Measurements from ENCODE around the gene ELOA. TPM values are rescaled to one million over a fixed set of nuclear protein-coding genes. Genes with fewer than 3 reads are reported as not detected.

Gene ELOA
- total RNA-seq, 2 experiments from 2014 or later, result 28.1 to 33.0 TPM

GRCh38 chr1:23698466-23698865 lies 44.8 kb upstream of the ELOA start:
- no peaks in the 10 kb centered on the region for H3K27me3 Mint-ChIP-seq
- peaks cover 19% of the 10 kb centered on the region for H3K4me1 ChIP-seq (ENCODE audit: insufficient read depth, low read length)
- no peak for DNase-seq
- H3K27me3 ChIP-seq (ENCODE audit: control insufficient read depth in 1 of 2, insufficient read depth in 2 of 2, low read length in 2 of 2), result no peaks in the 10 kb centered on the region
- CTCF ChIA-PET, result no interaction called here
- H3K4me1 Mint-ChIP-seq (ENCODE audit: low read depth), result peaks cover 54% of the 10 kb centered on the region
- H3K36me3 Mint-ChIP-seq (ENCODE audit: low read depth), result peaks cover 93% of the 10 kb centered on the region
- no peak for ATAC-seq (ENCODE audit: poor library complexity)
- H3K27ac ChIP-seq (ENCODE audit: low read depth in 1 of 2, low read length in 2 of 2), result no peak overlapping the region
- intact Hi-C loops (cut with DNase I, micrococcal nuclease), result no loop called here
- no peak overlapping the region for H3K27ac Mint-ChIP-seq
- peaks cover 82% of the 10 kb centered on the region for H3K36me3 ChIP-seq (ENCODE audit: insufficient read depth, low read length)
- H3K9me3 ChIP-seq (ENCODE audit: control insufficient read depth in 1 of 2, insufficient read depth in 1 of 2, low read length in 2 of 2), result peaks cover 0 to 3% of the 10 kb centered on the region in 2 experiments
- POLR2A ChIA-PET, result no interaction called here
- H3K4me3 ChIP-seq (ENCODE audit: low read length), result no peak overlapping the region
- H3K4me3 Mint-ChIP-seq, result no peak overlapping the region
- no peaks in the 10 kb centered on the region for H3K9me3 Mint-ChIP-seq
- TF ChIP-seq CTCF (IDR thresholded peaks at IDR 0.05), result no peak

- TF ChIP-seq CTCF (IDR thresholded peaks at IDR 0.05), result no peak
- ATAC-seq (ENCODE audit: poor library complexity), result no peak
- no peak overlapping the region for H3K4me3 ChIP-seq (ENCODE audit: low read length)
- intact Hi-C loops (cut with DNase I, micrococcal nuclease), result no loop called here
- H3K9me3 ChIP-seq (ENCODE audit: control insufficient read depth in 1 of 2, insufficient read depth in 1 of 2, low read length in 2 of 2), result peaks cover 0 to 3% of the 10 kb centered on the region in 2 experiments
- Mint-ChIP-seq H3K36me3 (ENCODE audit: low read depth) (peaks cover 82% of the 10 kb centered on the region), H3K4me1 (ENCODE audit: low read depth) (peaks cover 43% of the 10 kb centered on the region), H3K9me3 (no peaks in the 10 kb centered on the region), H3K27ac (no peak overlapping the region), H3K4me3 (no peak overlapping the region), H3K27me3 (no peaks in the 10 kb centered on the region)
- ChIA-PET CTCF (interaction anchor here (0.7 to 1.8 kb wide), 2 partner anchors 8 to 22 kb away, joined by 3 to 6 read pairs; partner anchors contain the start of gene RPL11), POLR2A (interaction anchor here (1.8 kb wide), 1 partner anchor 8 kb away, joined by 6 read pairs; the partner anchor contains the start of gene RPL11)
- no peaks in the 10 kb centered on the region for H3K27me3 ChIP-seq (ENCODE audit: control insufficient read depth in 1 of 2, insufficient read depth in 2 of 2, low read length in 2 of 2)
- no peak overlapping the region for H3K27ac ChIP-seq (ENCODE audit: low read depth in 1 of 2, low read length in 2 of 2)
- peaks cover 10% of the 10 kb centered on the region for H3K4me1 ChIP-seq (ENCODE audit: insufficient read depth, low read length)
- peaks cover 74% of the 10 kb centered on the region for H3K36me3 ChIP-seq (ENCODE audit: insufficient read depth, low read length)
- DNase-seq, result no peak
These were observed 43.7 kb upstream of the ELOA start for GRCh38 chr1:23699280-23700179.

GRCh38 chr1:23701310-23701709 lies 42.0 kb upstream of the ELOA start:
- Histone ChIP-seq H3K27me3 (ENCODE audit: control insufficient read depth in 1 of 2, insufficient read depth in 2 of 2, low read length in 2 of 2) (no peaks in the 10 kb centered on the region), H3K4me1 (ENCODE audit: insufficient read depth, low read length) (no peaks in the 10 kb centered on the region), H3K9me3 (ENCODE audit: control insufficient read depth in 1 of 2, insufficient read depth in 1 of 2, low read length in 2 of 2) (no peaks in the 10 kb centered on the region), H3K4me3 (ENCODE audit: low read length) (no peak overlapping the region), H3K36me3 (ENCODE audit: insufficient read depth, low read length) (peaks cover 64% of the 10 kb centered on the region), H3K27ac (ENCODE audit: low read depth in 1 of 2, low read length in 2 of 2) (no peak overlapping the region)
- DNase-seq (no peak), ATAC-seq (ENCODE audit: poor library complexity) (no peak)
- Mint-ChIP-seq H3K27ac (no peak overlapping the region), H3K4me3 (no peak overlapping the region), H3K27me3 (no peaks in the 10 kb centered on the region), H3K36me3 (ENCODE audit: low read depth) (peaks cover 65% of the 10 kb centered on the region), H3K4me1 (ENCODE audit: low read depth) (peaks cover 25% of the 10 kb centered on the region), H3K9me3 (no peaks in the 10 kb centered on the region)
- no peak for TF ChIP-seq CTCF (IDR thresholded peaks at IDR 0.05)
- intact Hi-C loops (cut with DNase I, micrococcal nuclease), result no loop called here
- ChIA-PET POLR2A (no interaction called here), CTCF (no interaction called here)
